Activated CD4-positive, alpha-beta memory T cell treated with anti-CD3 and anti-CD28 coated beads for 36 hours (primary cell): ENCODE data around the gene OTUD7B. TPM values are rescaled to one million over a fixed set of nuclear protein-coding genes. Genes with fewer than 3 reads are reported as not detected.

ENCODE experiments used
- CTCF ChIA-PET: fragments of 350-600 bp; sonication (Branson Sonifier 250); formaldehyde crosslinking; loops from one replicate; lab custom pipeline; 2021; ENCODE audit warnings: antibody characterized with exemption, inconsistent platforms; lab: Charles Lee
- POLR2A ChIA-PET: fragments of 350-600 bp; sonication (Branson Sonifier 250); formaldehyde crosslinking; loops from one replicate; lab custom pipeline; 2021; ENCODE audit warnings: antibody characterized with exemption; lab: Charles Lee
- DNase-seq: peaks from one replicate; pipeline ENCODE4 v3.0.0-alpha.2; 2020
- H3K27ac Mint-ChIP-seq: one replicate; pipeline ENCODE4 v1.8.0; 2021; ENCODE audit warnings: mixed read lengths
- H3K27me3 Mint-ChIP-seq: one replicate; pipeline ENCODE4 v1.8.0; 2021; ENCODE audit warnings: mixed read lengths
- H3K36me3 Mint-ChIP-seq: one replicate; pipeline ENCODE4 v1.8.0; 2021; ENCODE audit warnings: mixed read lengths
- H3K4me1 Mint-ChIP-seq: one replicate; pipeline ENCODE4 v1.8.0; 2021; ENCODE audit warnings: low read depth, mixed read lengths
- H3K4me3 Mint-ChIP-seq: one replicate; pipeline ENCODE4 v1.8.0; 2021; ENCODE audit warnings: mild to moderate bottlenecking, mixed read lengths
- H3K9me3 Mint-ChIP-seq: one replicate; pipeline ENCODE4 v1.8.0; 2021; ENCODE audit warnings: mixed read lengths
- intact Hi-C: fragments of 100-400 bp; cut with micrococcal nuclease; formaldehyde crosslinking; loops from one replicate; pipeline ENCODE4 v1.15.1; 2023
- total RNA-seq, 2 experiments: library from RNA; stranded (reverse); gene quantifications; one replicate each; pipeline ENCODE4 v1.2.3, GENCODE V29; 2021

Gene OTUD7B
- total RNA-seq, 2 experiments from 2014 or later: 23.8 to 24.7 TPM

GRCh38 chr1:150002217-150002616 is 8.3 kb downstream of the OTUD7B start:
- H3K4me1 Mint-ChIP-seq: peaks cover 64% of the 10 kb centered on the region
- H3K9me3 Mint-ChIP-seq: no peaks in the 10 kb centered on the region
- DNase-seq: no peak
- H3K27me3 Mint-ChIP-seq: no peaks in the 10 kb centered on the region
- H3K36me3 Mint-ChIP-seq: peaks cover 49% of the 10 kb centered on the region
- H3K27ac Mint-ChIP-seq: no peak overlapping the region
- ChIA-PET POLR2A (no interaction called here), CTCF (no interaction called here)
- no peak overlapping the region for H3K4me3 Mint-ChIP-seq
- intact Hi-C loops: no loop called here

- H3K9me3 Mint-ChIP-seq: no peaks in the 10 kb centered on the region
- ChIA-PET POLR2A (no interaction called here), CTCF (interaction anchor here (1.7 kb wide), 1 partner anchor 39 kb away, joined by 5 read pairs; no protein-coding TSS in a partner anchor)
- no peak overlapping the region for H3K27ac Mint-ChIP-seq
- peaks cover 54% of the 10 kb centered on the region for H3K36me3 Mint-ChIP-seq
- no peak overlapping the region for H3K4me3 Mint-ChIP-seq
- H3K27me3 Mint-ChIP-seq: no peaks in the 10 kb centered on the region
- no peak for DNase-seq
- intact Hi-C loops: no loop called here
- peaks cover 64% of the 10 kb centered on the region for H3K4me1 Mint-ChIP-seq
Measured at GRCh38 chr1:150001415-150001814, 9.1 kb downstream of the OTUD7B start.

GRCh38 chr1:149997585-149998262 is 12.8 kb downstream of the OTUD7B start:
- no peaks in the 10 kb centered on the region for H3K27me3 Mint-ChIP-seq
- POLR2A ChIA-PET: interaction anchor here (0.9 to 3.8 kb wide), 4 partner anchors 10 to 110 kb away, joined by 3 to 57 read pairs (median 16); partner anchors contain the start of gene OTUD7B
- peaks cover 42% of the 10 kb centered on the region for H3K36me3 Mint-ChIP-seq
- CTCF ChIA-PET: interaction anchor here (0.8 to 2.5 kb wide), 4 partner anchors 12 to 190 kb away, joined by 4 to 12 read pairs (median 5); partner anchors contain the start of gene OTUD7B
- peak overlapping the region; percentile 29 for H3K27ac Mint-ChIP-seq
- intact Hi-C loops: loop anchor here (1.0 to 5.0 kb wide), 3 partner anchors 17 to 165 kb away; no protein-coding TSS in a partner anchor
- peaks cover 58% of the 10 kb centered on the region for H3K4me1 Mint-ChIP-seq
- H3K9me3 Mint-ChIP-seq: no peaks in the 10 kb centered on the region
- H3K4me3 Mint-ChIP-seq: no peak overlapping the region
- DNase-seq: peak; percentile 29

GRCh38 chr1:149995927-149996326 is 14.6 kb downstream of the OTUD7B start:
- Mint-ChIP-seq H3K27me3 (no peaks in the 10 kb centered on the region), H3K27ac (peak overlapping the region; percentile 7), H3K36me3 (peaks cover 33% of the 10 kb centered on the region), H3K9me3 (no peaks in the 10 kb centered on the region), H3K4me3 (no peak overlapping the region), H3K4me1 (peaks cover 46% of the 10 kb centered on the region)
- ChIA-PET CTCF (interaction anchor here (1.0 to 2.5 kb wide), 3 partner anchors 14 to 34 kb away, joined by 3 to 12 read pairs (median 4); no protein-coding TSS in a partner anchor), POLR2A (interaction anchor here (0.8 to 3.8 kb wide), 6 partner anchors 10 to 108 kb away, joined by 3 to 57 read pairs (median 4); partner anchors contain the start of gene OTUD7B)
- no peak for DNase-seq
- intact Hi-C loops: loop anchor here (1.0 to 5.0 kb wide), 3 partner anchors 11 to 166 kb away; no protein-coding TSS in a partner anchor

GRCh38 chr1:149993764-149994163 is 16.8 kb downstream of the OTUD7B start:
- no peaks in the 10 kb centered on the region for H3K9me3 Mint-ChIP-seq
- peaks cover 19% of the 10 kb centered on the region for H3K36me3 Mint-ChIP-seq
- intact Hi-C loops: no loop called here
- ChIA-PET CTCF (no interaction called here), POLR2A (no interaction called here)
- H3K27me3 Mint-ChIP-seq: no peaks in the 10 kb centered on the region
- H3K4me3 Mint-ChIP-seq: no peak overlapping the region
- no peak for DNase-seq
- no peak overlapping the region for H3K27ac Mint-ChIP-seq
- H3K4me1 Mint-ChIP-seq: peaks cover 40% of the 10 kb centered on the region

GRCh38 chr1:149993181-149993580 is 17.3 kb downstream of the OTUD7B start:
- H3K4me3 Mint-ChIP-seq: no peak overlapping the region
- ChIA-PET POLR2A (no interaction called here), CTCF (no interaction called here)
- H3K4me1 Mint-ChIP-seq: peaks cover 35% of the 10 kb centered on the region
- H3K9me3 Mint-ChIP-seq: no peaks in the 10 kb centered on the region
- H3K27me3 Mint-ChIP-seq: no peaks in the 10 kb centered on the region
- H3K27ac Mint-ChIP-seq: no peak overlapping the region
- intact Hi-C loops: no loop called here
- no peak for DNase-seq
- peaks cover 19% of the 10 kb centered on the region for H3K36me3 Mint-ChIP-seq

- Mint-ChIP-seq H3K36me3 (peaks cover 3% of the 10 kb centered on the region), H3K9me3 (no peaks in the 10 kb centered on the region), H3K4me1 (peaks cover 4% of the 10 kb centered on the region), H3K27me3 (no peaks in the 10 kb centered on the region), H3K4me3 (no peak overlapping the region), H3K27ac (no peak overlapping the region)
- CTCF ChIA-PET: interaction anchor here (1.3 to 1.5 kb wide), 2 partner anchors 21 to 25 kb away, joined by 3 to 5 read pairs; no protein-coding TSS in a partner anchor
- DNase-seq: no peak
- POLR2A ChIA-PET: no interaction called here
- intact Hi-C loops: no loop called here
Measured at GRCh38 chr1:149987297-149987595, 23.3 kb downstream of the OTUD7B start.

- Mint-ChIP-seq H3K4me1 (peaks cover 4% of the 10 kb centered on the region), H3K4me3 (no peak overlapping the region), H3K27ac (no peak overlapping the region), H3K36me3 (peaks cover 3% of the 10 kb centered on the region), H3K9me3 (no peaks in the 10 kb centered on the region), H3K27me3 (no peaks in the 10 kb centered on the region)
- ChIA-PET CTCF (interaction anchor here (0.6 to 1.5 kb wide), 4 partner anchors 13 to 707 kb away, joined by 3 to 5 read pairs (median 3); no protein-coding TSS in a partner anchor), POLR2A (interaction anchor here (1.4 kb wide), 1 partner anchor 9 kb away, joined by 5 read pairs; no protein-coding TSS in a partner anchor)
- intact Hi-C loops: no loop called here
- no peak for DNase-seq
Measured at GRCh38 chr1:149986486-149987296, 23.8 kb downstream of the OTUD7B start.

- ChIA-PET POLR2A (no interaction called here), CTCF (no interaction called here)
- H3K27ac Mint-ChIP-seq: no peak overlapping the region
- DNase-seq: no peak
- no peaks in the 10 kb centered on the region for H3K27me3 Mint-ChIP-seq
- no peak overlapping the region for H3K4me3 Mint-ChIP-seq
- peaks cover 14% of the 10 kb centered on the region for H3K36me3 Mint-ChIP-seq
- H3K4me1 Mint-ChIP-seq: peaks cover 19% of the 10 kb centered on the region
- intact Hi-C loops: loop anchor here (2.0 kb wide), 1 partner anchor 17 kb away; no protein-coding TSS in a partner anchor
- no peaks in the 10 kb centered on the region for H3K9me3 Mint-ChIP-seq
Measured at GRCh38 chr1:149979972-149980540, 30.5 kb downstream of the OTUD7B start.

- ChIA-PET CTCF (no interaction called here), POLR2A (no interaction called here)
- H3K4me3 Mint-ChIP-seq: no peak overlapping the region
- H3K27ac Mint-ChIP-seq: no peak overlapping the region
- H3K27me3 Mint-ChIP-seq: no peaks in the 10 kb centered on the region
- intact Hi-C loops: no loop called here
- DNase-seq: no peak
- no peaks in the 10 kb centered on the region for H3K9me3 Mint-ChIP-seq
- H3K36me3 Mint-ChIP-seq: peaks cover 18% of the 10 kb centered on the region
- peaks cover 19% of the 10 kb centered on the region for H3K4me1 Mint-ChIP-seq
Measured at GRCh38 chr1:149979245-149979971, 31.1 kb downstream of the OTUD7B start.

- POLR2A ChIA-PET: no interaction called here
- CTCF ChIA-PET: no interaction called here
Measured at GRCh38 chr1:149978547-149979023, 31.9 kb downstream of the OTUD7B start.

More at GRCh38 chr1:149978547-149979023, 31.9 kb downstream of the OTUD7B start:
- no peak for DNase-seq
- intact Hi-C loops: no loop called here
- Mint-ChIP-seq H3K9me3 (no peaks in the 10 kb centered on the region), H3K4me3 (no peak overlapping the region), H3K27ac (no peak overlapping the region), H3K36me3 (peaks cover 21% of the 10 kb centered on the region), H3K4me1 (peaks cover 19% of the 10 kb centered on the region), H3K27me3 (no peaks in the 10 kb centered on the region)
